ENCODE measurements around the gene P2RX7.
A peak's percentile ranks its signal among the peaks of the same experiment; 100 is the strongest.
"Not testable (repeated sequence)": the region's sequence is repeated elsewhere in the genome, so short reads cannot be mapped to it uniquely, and the experiment has no call there.

Gene P2RX7

GRCh38 chr12:121224591-121224990 lies 91.9 kb downstream of the P2RX7 start:
- DNase-seq: no peak
- Mint-ChIP-seq H3K4me3 (no peak overlapping the region), H3K9me3 (no peaks in the 10 kb centered on the region), H3K36me3 (ENCODE audit: low read depth) (peaks cover 8% of the 10 kb centered on the region), H3K27me3 (ENCODE audit: low read depth, poor library complexity) (no peaks in the 10 kb centered on the region), H3K27ac (no peak overlapping the region), H3K4me1 (no peaks in the 10 kb centered on the region)
- TF ChIP-seq CTCF (IDR thresholded peaks at IDR 0.05): no peak

- Mint-ChIP-seq H3K36me3 (ENCODE audit: low read depth) (peaks cover 12% of the 10 kb centered on the region), H3K9me3 (no peaks in the 10 kb centered on the region), H3K4me3 (no peak overlapping the region), H3K27ac (no peak overlapping the region), H3K4me1 (no peaks in the 10 kb centered on the region), H3K27me3 (ENCODE audit: low read depth, poor library complexity) (no peaks in the 10 kb centered on the region)
- TF ChIP-seq CTCF (IDR thresholded peaks at IDR 0.05): no peak
- DNase-seq: no peak
Measured at GRCh38 chr12:121226399-121226798, 93.7 kb downstream of the P2RX7 start.

GRCh38 chr12:121226871-121227270 lies 94.2 kb downstream of the P2RX7 start:
- H3K36me3 Mint-ChIP-seq (ENCODE audit: low read depth): peaks cover 12% of the 10 kb centered on the region
- H3K9me3 Mint-ChIP-seq; H3K4me1 Mint-ChIP-seq; DNase-seq; H3K4me3 Mint-ChIP-seq; H3K27me3 Mint-ChIP-seq (ENCODE audit: low read depth, poor library complexity); H3K27ac Mint-ChIP-seq: not testable (repeated sequence)

GRCh38 chr12:121227294-121227693 lies 94.6 kb downstream of the P2RX7 start:
- TF ChIP-seq CTCF (IDR thresholded peaks at IDR 0.05): no peak
- no peak for DNase-seq
- Mint-ChIP-seq H3K9me3 (no peaks in the 10 kb centered on the region), H3K4me1 (no peaks in the 10 kb centered on the region), H3K36me3 (ENCODE audit: low read depth) (peaks cover 12% of the 10 kb centered on the region), H3K4me3 (no peak overlapping the region), H3K27ac (no peak overlapping the region), H3K27me3 (ENCODE audit: low read depth, poor library complexity) (no peaks in the 10 kb centered on the region)

- no peaks in the 10 kb centered on the region for H3K9me3 Mint-ChIP-seq
- H3K4me1 Mint-ChIP-seq: no peaks in the 10 kb centered on the region
- H3K27me3 Mint-ChIP-seq (ENCODE audit: low read depth, poor library complexity): no peaks in the 10 kb centered on the region
- no peak for TF ChIP-seq CTCF (IDR thresholded peaks at IDR 0.05)
- no peak overlapping the region for H3K27ac Mint-ChIP-seq
- H3K4me3 Mint-ChIP-seq: no peak overlapping the region
- peaks cover 12% of the 10 kb centered on the region for H3K36me3 Mint-ChIP-seq (ENCODE audit: low read depth)
- DNase-seq: no peak
Measured at GRCh38 chr12:121228919-121229665, 96.4 kb downstream of the P2RX7 start.

- peak; percentile 95 for TF ChIP-seq CTCF (IDR thresholded peaks at IDR 0.05)
- peaks cover 17% of the 10 kb centered on the region for H3K36me3 Mint-ChIP-seq (ENCODE audit: low read depth)
- peak; percentile 83 for DNase-seq
- H3K27me3 Mint-ChIP-seq (ENCODE audit: low read depth, poor library complexity); H3K27ac Mint-ChIP-seq; H3K4me3 Mint-ChIP-seq; H3K4me1 Mint-ChIP-seq; H3K9me3 Mint-ChIP-seq: not testable (repeated sequence)
Measured at GRCh38 chr12:121229826-121230537, 97.3 kb downstream of the P2RX7 start.
